ENCODE results near the gene PIEZO1.
"Not testable (repeated sequence)": the region's sequence is repeated elsewhere in the genome, so short reads cannot be mapped to it uniquely, and the experiment has no call there.

Gene PIEZO1

DNA sequence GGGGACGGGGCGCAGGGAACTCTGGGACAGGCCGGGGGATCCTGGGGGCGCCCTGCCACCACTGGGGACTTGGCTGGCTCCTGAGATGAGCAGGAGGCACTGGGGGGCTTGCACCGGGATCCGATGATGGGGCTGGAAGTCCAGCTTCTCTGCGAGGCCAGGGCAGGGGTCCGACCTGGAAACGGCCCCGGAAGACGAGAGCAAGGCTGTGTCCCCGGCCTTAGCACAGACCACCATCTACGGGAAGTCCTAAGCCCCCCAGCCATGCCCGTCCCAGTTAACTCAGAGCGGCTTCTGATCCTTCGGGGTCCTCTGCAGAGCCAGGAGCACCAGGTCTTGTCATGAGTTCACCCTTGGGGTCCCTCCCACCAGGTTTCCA lies 19.1 kb upstream of the PIEZO1 start:
- no peak for DNase-seq

DNA sequence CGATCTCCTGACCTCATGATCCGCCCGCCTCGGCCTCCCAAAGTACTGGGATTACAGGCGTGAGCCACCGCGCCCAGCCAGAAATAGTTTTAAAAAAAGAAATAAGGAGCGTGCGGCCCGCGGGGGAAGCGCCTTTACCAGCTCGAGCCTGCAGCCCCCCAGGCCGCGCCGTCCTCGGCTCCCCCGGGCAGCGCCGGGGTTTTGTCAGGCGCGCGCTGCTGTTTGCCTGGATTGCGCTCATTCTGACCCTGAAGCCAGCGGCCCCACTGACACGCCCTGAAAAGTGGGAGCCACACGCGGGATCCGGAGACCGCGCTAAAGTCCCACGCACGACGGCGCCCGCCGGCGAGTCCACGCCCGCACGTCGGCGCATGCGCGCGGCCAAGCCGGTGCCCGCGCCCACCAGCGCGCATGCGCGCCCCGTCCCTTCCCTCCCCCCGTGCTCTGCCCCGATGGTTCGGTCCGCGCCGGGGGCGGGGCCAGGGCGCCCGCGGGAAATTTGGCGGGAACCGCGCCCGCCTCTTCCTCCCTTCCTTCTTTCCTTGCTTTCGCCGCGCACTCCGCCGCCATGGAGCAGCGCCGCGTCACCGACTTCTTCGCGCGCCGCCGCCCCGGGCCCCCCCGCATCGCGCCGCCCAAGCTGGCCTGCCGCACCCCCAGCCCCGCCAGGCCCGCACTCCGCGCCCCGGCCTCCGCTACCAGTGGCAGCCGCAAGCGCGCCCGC lies 18.4 kb upstream of the PIEZO1 start, which contains the start of gene CDT1:
CDT1 (plus strand) TSS at position 526 of the 724 bp plus-strand sequence; CDS start at position 569, 43 bp downstream.
- DNase-seq: peak; percentile 20

DNA sequence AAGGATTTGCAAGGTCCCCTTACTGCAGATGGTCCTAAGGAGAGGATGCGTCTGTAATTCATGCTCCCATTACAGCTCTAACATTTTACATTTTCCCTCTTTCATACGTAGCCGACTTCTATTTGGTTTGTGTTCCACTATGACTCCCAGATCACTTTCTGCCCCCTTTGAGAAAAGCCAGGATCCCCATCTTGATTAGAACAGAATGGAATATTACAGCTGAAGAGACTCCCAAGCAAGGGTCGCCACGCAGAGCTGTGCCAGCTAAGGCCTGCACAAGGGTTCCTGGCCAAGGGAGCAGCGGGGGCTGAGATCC lies 15.2 kb upstream of the PIEZO1 start:
- no peak for DNase-seq

DNA sequence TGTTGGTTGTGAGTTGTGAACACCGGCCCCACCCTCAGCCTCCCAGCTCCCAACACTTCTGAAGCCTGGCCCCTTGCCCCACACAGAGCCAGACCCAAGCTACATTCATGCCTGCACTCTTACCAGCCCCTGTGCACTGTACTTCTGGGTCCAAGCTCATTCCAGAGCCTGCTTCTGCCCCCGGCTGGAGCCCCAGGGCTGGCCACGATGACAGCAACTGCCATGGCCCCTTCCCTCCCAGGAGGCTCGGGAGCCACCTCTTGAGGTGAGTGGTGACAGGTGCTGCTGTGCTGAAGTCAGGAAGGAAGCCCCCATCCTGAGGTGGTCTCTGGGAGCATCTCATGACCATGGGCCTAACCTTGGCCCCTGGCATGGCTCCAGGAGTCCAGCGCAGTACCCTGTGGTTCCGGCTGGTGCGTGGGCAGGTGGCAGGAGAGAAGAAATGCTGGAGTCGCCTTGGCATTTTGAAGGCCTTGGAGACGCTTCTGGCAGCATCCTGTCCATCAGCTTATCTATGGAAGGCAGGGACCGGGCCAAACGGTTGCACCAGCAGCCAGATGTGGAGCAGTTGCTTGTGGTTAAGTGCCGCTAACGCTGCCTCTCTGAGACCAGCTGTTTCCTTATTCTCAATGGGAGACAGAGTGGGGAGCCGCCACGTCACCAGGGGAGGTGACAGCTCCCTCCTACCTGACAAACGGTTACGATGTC lies 14.7 kb upstream of the PIEZO1 start:
- no peak for DNase-seq

DNA sequence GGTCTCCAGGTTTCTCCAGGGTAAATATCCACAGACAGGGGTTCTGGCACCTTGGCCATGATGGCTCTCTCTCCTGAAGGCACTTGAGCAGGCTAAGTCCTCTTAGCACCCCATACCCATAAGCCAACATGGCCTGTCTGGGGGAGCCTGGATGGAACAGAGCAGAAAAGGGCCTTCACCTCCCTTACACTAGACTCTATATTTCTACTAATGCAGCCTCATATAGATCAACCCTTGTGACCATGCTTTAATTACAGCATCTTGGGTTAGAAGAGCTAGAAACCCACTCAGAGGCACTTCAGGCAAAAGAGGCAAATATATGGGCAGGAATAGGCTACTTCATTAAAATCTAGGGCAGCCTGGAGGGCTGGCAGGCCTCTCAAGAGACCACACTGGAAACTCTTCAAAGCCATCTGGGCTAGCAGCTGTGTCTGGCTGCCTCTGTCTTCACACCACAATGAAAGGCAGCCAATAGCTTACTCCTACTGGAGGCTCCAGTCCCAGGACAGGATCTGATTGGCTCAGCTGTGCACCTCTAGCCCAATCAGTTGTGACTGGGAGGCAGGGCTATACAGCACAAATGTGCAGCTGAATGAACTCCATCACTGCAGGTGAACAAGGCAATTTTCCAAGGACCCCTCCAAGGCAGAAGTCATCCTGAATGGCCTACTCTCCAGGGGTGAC lies 13.9 kb upstream of the PIEZO1 start:
- DNase-seq: peak; percentile 95

DNA sequence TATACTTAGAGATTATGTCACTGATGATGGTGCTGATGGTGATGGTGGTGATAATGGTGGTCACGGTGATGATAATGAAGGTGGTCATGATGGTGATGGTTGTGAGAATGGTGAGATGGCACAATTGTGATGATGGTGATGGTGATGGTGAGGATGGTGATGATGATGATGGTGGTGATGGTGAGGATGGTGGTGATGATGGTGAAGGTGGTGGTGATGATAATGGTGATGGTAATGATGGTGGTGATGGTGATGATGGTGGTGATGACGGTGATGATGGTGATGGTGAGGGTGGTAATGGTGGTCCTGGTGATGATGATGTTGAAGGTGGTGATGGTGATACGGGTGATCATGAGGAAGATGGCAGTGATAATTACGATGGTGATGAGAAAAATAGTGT lies 13.1 kb upstream of the PIEZO1 start:
- no peak for DNase-seq

DNA sequence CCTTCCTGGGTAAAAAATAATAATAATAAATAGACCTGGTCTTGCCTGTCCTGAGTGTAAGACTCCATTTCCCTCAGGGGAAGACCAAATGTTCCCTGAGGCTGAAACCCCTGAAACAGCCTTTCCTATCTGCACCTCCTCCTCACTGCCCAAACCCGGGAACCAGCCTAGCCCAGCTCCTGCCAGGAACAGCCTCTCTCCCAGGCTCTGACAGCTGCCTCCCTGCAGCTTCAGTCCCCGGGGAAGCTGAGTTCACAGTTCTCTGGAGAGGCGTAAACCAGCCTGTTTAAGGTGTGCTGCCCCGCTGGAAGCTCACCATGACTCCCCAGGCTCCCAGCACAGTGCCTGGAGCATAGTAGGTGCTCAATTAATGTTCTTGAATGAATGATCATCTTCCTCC lies 11.3 kb upstream of the PIEZO1 start:
- DNase-seq: no peak

DNA sequence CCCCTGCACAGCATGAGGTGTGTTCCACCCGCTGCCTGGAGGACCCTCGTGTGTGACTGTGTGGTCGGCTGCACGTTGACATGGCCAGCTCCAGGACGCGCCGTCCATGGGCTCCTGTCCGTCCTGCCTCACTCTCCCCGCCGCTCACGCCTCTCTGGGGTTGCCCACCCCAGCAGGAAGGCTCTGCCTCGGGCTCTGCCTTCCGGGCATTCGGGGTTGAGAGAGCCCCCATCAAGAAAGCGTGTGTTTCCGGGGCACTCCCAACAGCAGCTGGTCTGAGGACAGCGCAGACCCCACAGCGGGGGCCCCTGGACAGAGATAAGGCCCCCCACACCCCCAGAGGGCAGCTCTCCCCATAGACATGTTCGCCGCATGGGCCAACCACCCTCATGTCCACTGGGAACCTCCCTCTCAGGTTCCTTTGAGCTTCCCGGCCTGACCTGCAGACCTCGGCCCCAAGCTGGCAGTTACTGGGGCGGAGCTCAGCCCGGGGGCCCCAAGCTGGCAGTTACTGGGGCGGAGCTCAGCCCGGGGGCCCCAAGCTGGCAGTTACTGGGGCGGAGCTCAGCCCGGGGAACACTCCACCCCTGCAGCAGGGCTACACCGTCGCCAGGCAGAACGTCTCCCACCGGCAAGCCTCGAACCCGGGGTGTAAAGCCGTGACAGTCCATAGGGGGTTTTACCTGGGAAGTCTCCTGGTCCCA lies 8.4 kb upstream of the PIEZO1 start:
- DNase-seq: no peak

DNA sequence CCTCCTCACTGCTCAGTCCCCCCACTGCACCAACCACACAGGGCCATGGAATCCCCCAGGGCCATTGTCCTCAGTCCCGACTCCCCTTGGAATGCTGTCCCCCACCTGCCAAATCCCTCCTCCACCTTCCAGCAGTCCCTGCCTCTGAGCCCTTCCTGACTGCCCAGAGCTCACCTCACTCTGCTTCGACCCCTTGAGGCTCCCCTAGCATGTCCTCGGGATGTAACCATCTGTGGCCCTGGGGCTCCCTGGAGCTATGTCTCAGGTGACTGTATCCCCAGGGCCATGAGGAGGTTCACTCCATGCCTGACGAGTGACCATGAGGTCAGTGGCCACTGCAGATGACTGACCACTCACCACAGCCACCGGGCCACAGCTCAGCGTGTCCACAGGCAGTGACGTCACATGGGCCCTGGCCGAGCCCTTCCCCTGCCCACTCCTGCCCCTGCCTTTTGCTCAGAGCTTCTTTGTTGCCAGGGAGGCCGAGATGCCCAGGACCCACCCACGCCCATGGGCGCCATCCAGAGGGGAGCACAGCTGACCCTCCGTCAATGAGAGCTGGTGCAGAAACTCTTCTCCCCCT lies 7.7 kb upstream of the PIEZO1 start:
- no peak for DNase-seq

DNA sequence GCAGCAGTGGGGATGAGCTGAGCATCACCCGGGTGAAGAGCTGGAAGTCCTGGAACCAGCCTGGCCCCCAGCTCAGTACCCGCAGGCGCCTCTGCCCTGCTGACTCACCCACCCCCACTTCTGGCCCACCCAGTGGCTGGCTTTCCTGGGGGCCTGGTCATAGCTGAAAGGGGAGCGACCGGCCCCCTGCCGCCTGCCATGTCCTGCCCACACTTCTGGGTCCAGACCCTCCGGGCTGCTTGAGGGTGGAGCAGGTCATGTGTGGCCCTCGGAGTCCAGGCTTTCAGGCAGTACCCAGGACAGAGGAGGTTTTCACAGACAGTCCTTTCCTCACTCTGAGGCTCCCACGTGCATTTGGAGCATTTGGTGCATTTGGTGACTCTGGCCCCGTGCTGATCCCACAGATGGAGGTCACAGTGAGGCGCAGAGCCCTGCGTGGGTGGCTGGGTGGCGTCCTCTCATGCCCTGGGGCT lies 7.1 kb upstream of the PIEZO1 start:
- DNase-seq: no peak

DNA sequence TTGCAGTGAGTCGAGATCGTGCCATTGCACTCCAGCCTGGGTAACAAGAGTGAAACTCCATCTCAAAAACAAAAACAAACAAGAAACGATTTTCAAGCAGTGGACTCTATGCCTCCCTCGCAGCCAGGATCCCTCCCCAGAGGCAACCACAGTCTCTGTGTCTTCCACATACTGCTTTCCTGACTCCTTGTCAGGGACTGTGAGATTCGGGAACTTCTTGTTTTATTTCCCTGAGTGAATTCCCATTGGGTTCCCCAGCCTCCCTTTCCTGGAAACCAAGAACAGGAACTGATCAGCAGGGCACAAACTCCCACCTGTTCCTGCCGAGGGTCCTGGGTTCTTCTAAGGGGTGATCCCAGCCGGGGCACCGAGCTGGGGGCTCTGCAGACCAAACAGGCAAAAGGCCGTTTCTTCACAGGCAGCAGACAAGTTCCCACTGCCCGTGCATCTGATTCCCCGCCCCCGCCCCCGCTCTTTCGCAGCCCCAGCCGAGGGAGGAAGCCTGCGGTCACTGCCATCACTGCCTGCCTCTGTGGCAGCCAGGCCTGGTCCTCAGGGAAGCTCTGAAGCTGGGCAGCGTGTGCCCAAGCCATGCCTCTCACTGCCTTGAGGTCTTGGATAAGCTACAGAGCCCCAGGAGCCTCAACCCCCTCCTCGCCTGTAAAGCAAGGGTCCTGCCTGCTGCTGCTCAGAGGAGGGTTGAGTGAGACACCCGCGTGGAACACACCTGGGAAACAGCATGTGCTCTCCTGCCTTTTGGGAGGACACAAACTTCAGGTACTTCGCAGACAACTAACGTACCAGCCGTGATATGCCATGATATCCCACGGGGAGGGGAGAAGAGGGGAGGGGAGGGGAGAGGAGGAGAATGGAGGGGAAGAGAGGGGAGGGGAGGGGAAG lies 5.5 kb upstream of the PIEZO1 start:
- no peak for DNase-seq

DNA sequence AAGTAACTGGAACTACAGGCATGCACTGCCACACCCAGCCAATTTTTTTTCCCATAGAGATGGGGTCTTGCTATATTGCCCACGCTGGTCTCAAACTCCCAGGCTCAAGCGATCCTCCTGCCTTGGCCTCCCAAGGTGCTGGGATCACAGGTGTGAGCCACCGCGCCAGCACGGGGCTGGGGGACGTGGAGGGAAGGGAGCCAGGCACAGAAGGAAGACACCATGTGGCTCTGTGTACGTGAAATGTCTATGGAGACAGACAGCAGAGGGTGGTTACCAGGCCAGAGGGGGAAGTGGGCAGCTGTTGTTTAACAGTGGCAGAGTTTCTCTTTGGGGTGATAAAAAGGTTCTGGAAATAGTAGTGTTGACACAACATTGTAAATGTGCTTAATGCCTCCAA lies 4.6 kb upstream of the PIEZO1 start:
- DNase-seq: no peak

DNA sequence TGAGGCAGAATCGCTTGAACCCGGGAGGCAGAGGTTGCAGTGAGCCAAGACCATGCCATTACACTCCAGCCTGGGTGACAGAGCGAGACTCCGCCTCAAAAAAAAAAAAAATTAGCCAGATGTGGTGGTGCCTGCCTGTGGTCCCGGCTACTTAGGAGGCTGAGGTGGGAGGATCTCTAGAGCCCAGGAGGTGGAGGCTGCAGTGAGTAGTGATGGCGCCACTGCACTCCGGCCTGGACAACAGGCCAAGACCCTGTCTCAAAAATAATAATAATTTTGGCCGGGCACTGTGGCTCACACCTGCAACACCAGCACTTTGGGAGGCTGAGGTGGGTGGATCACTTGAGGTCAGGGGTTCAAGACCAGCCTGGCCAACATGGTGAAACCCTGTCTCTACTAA lies 3.7 kb upstream of the PIEZO1 start:
- DNase-seq: not testable (repeated sequence)

DNA sequence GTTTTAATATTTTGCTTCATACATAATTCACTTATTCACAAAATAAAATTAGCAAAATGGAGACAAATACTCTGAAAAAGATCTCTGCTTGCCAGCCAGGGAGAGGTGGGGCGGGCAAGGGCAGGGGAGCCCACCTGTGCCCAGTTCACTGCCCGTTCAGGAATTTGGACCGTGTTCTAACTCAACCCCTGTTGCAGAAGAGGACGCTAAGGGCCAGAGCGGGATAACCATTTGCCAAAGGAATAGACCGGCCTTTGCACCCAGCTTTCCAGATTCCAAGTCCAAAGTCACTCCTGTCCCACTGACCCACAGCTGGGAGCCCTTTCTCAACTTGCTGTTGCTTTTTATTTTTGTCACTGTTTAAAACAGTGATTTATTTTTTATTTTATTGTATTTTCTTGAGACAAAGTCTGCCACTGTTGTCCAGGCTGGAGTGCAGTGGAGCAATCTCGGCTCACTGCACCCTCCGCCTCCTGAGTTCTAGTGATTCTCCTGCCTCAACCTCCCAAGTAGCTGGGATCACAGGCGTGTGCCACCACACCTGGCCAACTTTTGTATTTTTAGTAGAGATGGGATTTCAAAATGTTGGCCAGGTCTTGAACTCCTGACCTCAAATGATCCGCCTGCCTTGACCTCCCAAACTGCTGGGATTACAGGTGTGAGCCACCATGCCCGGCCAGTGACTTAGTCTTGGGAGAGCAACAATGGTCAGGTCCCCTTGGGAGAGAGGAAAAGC lies 2.7 kb upstream of the PIEZO1 start:
- DNase-seq: no peak

DNA sequence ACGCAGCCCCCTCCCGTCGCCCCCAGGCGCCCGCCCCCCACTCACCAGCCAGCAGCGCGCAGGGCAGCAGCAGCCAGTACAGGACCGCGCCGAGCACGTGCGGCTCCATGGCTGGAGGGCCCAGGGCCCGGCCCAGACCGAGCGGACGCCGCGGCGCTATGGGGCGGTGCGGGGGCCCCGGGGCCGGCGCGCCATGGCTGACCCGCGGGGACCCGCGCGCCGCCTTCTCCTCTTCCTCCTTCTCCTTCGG lies 239 bp downstream of the PIEZO1 start:
- DNase-seq: no peak

DNA sequence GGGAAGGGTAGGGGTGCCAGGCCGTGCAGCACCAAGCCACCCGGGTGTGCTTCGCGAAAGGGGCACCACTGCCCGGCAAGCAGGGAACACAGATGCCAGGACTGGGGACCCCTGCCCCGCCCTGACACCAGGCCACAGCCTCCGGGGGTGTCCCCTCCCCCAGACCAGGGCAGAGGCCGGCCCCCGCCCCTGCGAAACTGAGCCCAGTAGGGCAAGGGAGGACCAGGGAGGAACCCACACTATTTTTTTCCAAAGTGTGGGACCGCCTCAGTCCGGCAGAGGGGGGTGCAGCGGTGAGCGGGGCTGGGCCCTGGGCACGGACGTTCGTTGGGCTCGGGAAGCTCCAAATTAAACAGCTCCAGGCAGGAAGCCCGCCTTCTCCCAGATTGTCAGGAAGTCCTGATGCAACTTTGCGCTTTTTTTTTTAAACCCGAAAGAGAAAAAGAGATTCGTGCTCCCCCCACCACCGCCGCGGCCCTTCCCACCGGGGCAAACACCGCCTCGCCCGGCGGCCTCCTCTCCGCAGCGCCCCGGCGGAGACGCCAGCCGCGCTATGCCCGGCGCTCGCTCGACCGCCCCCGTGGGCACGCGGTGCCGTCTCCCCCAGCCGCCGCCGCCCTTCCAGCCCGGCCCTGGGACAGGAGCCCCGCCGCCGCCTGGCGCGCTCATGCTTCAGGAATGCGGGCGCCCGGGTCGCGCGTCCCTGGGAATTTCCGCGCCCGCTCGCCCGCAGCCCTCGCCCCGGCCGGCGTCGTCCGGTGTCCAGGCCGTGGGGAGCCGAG lies 755 bp downstream of the PIEZO1 start:
- DNase-seq: no peak

DNA sequence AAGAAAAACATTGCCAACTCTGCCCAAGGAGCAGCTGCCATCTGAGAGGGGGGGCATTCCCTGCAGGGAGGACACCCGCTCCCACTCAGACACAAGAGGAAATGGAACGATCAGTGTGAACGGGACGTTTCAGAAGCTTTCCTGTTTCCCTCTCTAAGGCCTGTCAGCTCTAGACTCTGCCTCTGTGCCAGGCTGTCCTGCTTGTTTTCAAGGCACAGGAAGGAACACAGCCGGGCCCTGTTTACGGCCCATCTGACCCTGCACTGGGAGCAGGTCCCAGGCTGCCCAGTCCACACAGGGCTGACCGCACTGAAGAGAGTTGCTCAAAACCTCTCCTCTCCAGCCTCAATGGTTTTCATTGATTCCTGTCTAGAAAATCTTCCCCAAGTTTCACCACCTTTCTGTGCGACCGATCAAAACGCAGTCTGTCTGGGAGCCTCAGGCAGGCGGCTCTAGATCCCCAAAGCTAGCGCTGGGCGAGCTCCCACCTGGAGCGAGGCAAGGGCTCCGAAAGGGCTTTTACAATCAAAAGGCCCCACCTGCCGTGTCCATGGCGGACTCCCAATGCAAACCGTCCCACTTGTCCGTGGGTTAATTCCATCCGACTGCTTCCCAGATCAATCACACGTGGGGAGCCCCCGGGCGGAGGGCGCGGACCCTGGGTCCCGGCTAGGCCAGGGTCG lies 1.5 kb downstream of the PIEZO1 start:
- no peak for DNase-seq

DNA sequence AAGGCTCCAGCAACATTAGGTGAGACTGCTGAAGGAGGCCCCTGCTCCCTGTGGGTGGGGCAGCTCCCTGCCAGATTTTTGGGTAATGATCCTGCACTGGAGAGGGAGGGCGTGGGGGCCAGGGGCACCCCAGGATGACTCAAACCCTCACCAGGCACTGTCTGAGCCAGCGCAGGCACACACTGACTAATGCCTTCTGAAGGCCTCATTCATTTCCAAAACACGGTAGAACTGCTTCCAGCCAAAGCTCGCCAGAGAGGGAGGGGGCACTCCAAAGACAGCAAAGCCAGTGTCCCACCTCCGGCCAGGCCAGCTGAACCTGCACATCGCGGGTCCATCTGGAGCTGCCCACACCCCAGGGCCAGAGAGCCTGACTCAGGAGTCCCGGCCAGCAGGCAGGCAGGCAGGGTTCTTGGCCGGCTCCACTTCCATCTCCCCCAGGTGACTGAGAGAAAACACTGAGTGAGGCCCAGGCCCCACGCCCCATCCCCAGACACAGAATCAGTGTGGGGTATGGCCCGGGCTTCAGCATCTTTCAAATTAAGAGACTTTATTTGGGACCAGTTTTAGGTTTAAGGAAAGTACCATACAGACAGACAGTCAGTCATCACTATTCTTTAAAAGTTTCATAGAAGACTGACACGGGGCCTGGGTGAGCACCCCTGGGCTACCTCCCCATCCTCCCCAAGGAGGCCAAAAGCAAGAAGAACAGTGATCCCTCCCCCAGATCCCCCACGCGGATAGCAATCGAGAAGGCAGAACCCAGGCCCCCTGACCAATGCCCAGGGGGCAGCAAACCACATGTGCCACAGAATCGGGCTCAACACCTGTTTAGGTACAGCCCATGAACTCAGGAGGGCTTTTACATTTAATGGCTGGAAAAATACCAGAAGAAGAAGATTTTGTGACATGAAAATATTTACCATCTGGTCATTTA lies 2.3 kb downstream of the PIEZO1 start:
- no peak for DNase-seq
